T-helper 9 cell (primary cell): ENCODE data around the gene RABGGTA.

Experiments
- DNase-seq: peaks from one replicate; pipeline ENCODE4 v3.0.0-alpha.2; 2020

RABGGTA gene

GRCh38 chr14:24279301-24280186 lies 8.1 kb upstream of the RABGGTA start:
- no peak for DNase-seq

DNA sequence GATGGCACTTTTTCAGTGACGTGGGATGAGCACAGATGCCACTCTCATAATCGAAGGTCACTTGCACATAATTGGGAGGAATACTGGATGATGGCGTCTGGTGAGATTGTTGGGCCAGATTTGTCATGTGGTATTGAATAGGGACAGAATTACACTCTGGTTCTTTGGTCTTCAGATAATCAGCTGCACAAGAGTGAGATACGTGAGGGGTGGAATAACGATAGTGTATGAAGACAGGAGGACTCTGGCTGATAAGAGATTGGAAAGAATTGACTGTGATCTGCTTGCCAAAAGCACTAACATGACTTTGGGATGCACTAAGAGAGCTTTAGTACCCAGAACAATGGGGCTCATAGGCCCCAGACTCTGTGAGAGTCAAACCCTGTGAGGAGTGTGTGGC lies 7.0 kb upstream of the RABGGTA start:
- DNase-seq: no peak

DNA sequence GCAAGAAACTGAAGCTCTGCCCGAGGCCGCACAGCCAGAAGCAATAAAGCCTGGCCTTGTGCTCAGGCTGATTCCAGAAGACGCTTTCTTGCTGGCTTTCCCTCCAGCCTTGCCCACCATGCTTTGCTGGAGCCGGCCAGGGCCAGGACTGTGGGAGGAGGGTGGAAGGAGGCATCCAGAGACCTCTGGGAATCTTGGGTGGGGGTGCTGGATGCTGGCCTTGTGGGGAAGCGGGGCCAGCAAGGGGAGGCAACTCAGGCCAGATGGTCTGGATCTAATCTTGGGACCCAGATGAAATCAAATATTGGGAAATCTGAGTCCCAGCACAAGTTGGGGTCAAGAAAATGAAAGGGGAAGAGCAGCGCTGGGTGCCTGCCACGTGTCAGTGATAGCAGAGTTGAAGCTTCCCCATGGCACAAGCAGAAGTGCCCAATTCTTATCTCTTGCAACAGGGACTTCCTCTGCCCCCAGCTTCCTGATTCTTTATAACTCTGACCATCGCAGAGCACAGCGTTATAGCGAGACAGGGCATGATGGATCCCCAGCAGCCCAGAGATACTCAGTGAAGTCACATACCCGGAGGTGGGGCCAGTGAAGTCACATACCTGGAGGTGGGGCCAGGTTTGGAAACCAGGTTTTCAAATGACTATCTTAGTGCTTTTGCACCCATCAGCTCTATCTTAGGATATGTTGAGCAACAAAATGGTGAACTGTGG lies 6.4 kb upstream of the RABGGTA start:
- DNase-seq: no peak

DNA sequence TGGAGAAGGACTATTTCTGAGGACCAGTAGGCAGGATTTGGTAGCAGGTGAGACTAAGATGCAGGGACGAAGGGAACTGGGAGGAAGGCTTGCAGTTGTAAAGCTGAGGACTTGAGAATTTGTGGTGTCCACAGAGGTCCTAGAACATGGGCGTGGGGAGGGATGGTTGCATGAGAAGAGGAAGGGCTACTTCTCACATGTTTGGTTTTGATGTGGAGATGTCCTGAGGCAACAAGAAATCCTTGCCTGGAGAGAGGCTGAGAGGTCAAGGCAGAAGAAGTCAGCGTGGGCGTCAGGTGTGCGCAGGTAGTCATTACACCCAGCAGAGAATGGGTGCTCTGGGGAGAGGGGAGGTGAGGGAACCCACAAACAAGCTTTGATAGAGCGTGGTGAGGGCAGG lies 5.7 kb upstream of the RABGGTA start:
- DNase-seq: no peak

- DNase-seq: no peak
These were observed 2.7 kb upstream of the RABGGTA start for GRCh38 chr14:24274101-24274543.

- DNase-seq: no peak
These were observed 2.1 kb upstream of the RABGGTA start for GRCh38 chr14:24273422-24273998.

- no peak for DNase-seq
These were observed 1.1 kb upstream of the RABGGTA start for GRCh38 chr14:24272467-24272866.

DNA sequence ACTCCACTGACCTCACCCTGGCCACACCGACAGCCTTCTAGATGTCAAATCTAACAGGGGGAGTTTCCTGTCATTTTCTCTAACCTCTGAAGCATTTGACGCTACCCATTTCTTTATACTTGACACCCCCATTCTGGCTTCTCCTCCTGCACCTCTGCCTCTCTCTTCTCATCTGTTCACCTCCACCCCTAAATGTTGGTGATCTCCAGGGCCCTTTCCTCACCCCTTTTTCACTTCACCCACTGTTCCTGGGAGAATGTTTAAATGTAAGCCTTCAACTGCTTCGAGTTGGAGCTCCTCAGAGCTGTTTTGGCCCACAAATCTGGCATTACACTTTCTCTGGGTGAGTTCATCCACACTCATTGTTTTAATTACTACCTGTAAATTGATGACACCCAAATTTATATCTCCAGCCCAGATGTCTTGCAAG lies 452 bp upstream of the RABGGTA start:
- DNase-seq: no peak

GRCh38 chr14:24270537-24271133 lies 762 bp downstream of the RABGGTA start:
- no peak for DNase-seq

DNA sequence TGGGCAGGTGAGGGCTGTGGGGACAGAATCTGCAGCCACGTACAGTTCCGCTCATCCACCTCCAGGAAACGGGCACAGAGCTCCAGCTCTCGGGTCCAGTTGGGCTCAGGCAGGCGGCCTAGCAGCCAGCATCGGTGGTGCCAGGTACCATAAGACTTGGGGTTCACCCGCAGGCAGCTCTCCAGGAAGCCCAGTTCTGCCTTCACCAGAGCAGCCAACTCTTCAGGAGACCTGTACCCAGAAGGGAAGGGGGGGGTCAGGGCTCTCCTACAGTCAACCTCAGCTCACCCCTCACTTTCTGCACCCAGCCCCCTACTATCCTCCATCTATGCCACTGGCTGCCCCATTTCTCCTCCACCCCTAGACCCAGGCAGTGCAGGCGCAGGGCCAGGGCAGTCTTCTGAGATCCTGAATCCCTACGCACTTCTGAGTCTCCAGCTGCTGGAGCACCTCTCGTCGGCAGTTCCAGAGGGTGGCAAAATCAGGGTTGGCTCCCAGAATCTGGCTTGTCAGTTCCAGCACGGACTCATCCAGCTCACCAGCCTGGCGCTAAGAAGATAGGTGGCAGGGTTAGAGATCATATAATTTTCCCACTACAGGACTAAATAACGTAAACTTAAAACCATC lies 1.4 kb downstream of the RABGGTA start:
- DNase-seq: no peak

GRCh38 chr14:24269368-24269767 lies 2.0 kb downstream of the RABGGTA start:
- DNase-seq: no peak

DNA sequence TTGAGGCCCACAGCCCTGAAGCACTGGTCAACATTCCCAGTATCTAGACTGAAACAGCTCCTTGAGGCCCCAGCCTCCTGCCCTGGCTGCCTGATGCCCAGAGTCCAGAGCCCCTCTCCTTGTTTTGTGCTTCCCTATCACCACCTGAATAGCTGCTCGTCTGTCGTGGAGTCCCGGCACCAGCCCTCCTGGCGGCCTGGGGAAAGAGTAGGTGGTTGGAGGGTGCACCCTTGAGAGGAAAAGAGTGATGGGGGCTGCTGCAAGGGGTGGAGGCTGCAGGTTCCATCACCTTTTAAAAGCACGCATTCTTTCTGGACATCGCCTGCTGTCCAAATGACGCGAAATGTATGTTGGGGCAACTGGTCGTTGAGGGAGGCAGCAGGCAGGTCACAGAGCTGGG lies 3.2 kb downstream of the RABGGTA start:
- no peak for DNase-seq

DNA sequence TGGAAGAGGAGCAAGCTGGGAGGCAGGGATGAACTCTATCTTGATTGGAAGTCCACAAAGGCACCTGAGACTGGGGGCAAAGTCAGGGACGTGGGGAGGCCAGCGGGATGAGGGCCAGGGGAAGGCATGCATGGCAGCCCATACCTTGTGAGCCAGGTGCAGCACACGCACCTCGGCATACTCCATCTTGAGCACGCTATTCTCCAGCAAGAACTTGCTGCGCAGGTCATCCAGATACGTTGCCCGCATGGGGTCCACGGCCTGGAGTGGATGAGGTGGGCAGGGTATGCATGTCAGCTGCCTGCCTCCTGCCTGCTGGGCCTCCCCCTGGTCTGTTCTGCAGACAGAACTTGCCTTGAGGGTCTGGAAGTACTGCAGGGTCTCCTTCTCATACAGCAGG lies 3.9 kb downstream of the RABGGTA start:
- no peak for DNase-seq

- DNase-seq: no peak
These were observed 4.8 kb downstream of the RABGGTA start for GRCh38 chr14:24266344-24267244.

DNA sequence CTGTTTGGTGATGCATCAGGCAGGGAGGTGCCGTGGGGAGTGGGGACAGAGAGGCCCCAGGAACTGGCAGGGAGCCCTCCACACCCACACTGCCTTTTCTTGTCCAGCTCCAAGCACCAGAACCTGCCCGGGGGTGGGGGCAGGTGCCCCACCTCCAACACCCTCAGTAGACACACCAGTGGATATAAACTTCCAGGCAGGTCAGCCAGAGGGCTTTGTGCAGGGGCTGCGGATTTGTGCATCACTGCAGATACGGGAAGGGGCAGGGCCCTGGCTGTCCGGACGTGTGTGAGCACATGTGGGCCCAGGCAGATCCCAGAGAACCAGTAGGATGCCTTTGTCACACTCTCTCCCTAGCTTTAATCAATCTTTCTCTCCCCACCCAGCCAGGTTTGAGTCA lies 7.1 kb downstream of the RABGGTA start:
- DNase-seq: no peak

DNA sequence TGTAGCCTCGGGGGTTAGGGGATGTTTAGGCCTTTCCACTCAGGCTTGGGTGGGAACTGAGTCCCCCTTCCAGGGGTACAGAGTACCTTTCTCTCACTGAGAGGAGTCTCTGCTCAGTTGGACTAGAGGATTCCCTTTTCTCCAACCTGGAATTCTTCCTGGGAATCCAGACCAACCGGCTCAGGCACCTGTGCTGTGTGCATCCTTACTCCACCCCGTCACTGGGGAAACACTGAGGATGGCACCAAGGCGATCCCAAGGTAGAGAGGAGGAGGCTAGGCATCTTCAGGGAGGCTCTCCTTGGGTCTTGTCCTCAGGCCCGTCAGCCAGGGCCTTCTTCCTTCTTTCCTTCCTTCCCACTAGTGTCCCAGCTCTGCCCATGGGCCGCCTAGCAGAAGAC lies 7.5 kb downstream of the RABGGTA start:
- DNase-seq: no peak

DNA sequence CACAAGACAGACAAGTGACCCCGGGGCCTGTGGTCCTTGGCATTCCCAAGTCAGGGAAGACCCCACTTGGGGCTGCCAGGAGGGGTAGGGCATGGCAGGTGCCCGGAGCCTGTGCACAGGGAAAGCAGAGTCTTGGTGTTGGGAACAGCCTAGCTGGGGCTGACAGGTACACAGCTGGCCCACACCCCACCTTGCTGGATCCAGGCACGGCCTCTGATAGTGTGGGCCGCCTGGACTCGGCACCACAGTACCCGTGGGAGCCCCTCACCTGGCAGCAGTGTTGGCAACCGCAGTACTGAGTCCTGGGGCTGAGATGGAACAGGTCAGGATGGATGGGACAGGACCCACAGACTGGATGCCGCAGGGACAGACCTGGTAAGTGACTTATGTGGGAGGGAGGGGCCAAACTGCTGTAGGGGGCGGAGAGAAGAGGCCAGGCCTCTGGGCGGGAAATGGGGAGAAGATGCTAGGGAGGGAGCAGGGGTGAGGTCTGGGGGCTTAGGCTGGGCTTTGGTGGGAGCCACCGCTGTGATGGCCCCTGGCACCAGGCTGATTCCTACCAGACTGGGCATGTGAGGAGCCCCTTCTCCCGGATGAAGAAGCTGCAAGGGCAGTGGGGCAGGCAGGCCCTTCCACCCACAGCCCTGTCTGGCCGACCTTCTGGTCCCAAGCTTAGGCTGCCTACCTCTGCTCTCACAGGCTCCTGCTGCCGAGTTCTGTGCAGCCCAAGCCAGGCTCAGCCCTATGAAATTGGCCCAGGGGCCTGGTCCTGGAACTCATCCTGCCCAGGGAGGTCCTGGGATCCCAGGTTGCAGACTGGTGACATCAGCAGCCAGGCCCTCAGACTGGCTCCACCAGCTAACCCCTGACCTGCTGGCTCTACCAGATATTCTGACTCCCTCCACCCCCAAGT lies 8.3 kb downstream of the RABGGTA start, which contains the start of gene TGM1:
TGM1 (minus strand) TSS at position 357 of the 913 bp plus-strand sequence. CDS start 825 bp downstream, outside the sequence.
- DNase-seq: no peak

- DNase-seq: no peak
These were observed 9.4 kb downstream of the RABGGTA start for GRCh38 chr14:24261969-24262327.

DNA sequence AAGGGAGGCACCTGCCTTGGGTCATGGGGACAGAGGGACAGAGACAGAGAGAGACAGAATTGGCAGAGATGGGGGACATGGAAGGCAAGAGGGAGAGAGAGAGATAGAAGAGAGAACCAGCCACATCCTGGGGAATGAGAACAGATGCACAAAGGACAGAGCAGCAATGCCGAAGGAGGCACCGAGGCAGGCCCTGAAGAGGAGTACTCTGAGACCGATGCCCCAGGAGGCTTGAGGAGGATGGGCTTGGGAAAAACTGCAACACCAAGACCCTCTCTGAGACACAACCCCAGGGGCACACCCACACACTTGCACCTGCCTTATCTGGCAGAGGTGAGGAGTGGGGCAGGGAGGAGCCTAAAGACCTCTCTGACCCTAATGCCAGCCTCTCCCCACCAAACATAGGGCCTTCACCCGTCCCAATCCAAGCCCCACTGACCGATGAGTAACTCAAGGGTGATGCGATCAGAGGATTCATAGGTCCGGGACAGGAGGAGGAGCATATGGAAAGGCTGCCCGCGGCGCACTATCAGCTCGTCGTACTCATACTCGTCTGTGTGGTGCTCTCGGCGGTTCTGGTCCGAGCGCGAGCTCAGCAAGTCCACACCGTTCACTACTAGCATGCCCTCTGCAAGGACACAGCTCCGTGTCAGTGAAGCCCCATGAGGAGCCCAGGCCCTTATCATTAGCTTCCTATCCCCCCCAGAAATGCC lies 10.0 kb downstream of the RABGGTA start:
- DNase-seq: no peak

GRCh38 chr14:24260780-24261157 lies 10.6 kb downstream of the RABGGTA start:
- no peak for DNase-seq
